Measurements from ENCODE around the gene ATG9A.

DNA sequence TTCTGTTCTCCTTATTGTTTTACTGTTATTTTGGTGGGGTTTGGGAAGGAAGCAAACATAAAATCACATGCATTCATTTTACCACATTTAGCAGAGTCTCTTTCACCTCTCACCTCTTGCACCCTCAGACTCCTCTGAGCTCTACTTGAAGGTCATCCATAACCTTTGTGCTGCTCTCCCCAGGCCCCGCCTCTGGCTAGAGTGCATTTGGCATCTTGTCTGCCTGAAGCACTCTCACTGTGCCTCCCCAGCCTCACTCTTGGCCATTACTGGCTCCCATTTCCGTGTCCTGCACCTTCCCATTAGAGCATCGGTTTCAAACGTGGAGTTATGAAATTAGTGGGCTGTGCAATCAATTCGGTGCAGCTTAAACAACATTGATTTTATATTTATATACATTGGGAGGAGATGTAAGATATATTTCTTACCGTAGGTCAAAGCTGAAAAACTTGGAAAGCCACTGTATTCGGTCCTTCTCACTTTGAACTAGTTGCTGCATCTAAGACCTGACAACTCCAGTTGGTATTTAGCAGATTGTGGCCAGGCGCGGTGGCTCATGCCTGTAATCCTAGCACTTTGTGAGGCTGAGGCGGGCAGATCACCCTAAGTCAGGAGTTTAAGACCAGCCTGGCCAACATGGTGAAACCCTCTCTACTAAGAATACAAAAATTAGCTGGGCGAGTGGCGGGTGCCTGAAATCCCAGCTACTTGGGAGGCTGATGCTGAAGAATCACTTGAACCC, 29.8 kb downstream of the ATG9A start:
- TF ChIP-seq BACH2 (CRISPR knock-in tag; IDR thresholded peaks at IDR 0.05; ENCODE audit: borderline replicate concordance) (no peak), ZFP30 (CRISPR knock-in tag; IDR thresholded peaks at IDR 0.05) (no peak), ESRRG (CRISPR knock-in tag; IDR thresholded peaks at IDR 0.05) (no peak), GLIS3 (CRISPR knock-in tag; IDR thresholded peaks at IDR 0.05) (no peak), ISL1 (CRISPR knock-in tag; IDR thresholded peaks at IDR 0.05) (no peak), OSR1 (CRISPR knock-in tag; IDR thresholded peaks at IDR 0.05) (no peak)
- TF ChIP-seq, protein P1, sequence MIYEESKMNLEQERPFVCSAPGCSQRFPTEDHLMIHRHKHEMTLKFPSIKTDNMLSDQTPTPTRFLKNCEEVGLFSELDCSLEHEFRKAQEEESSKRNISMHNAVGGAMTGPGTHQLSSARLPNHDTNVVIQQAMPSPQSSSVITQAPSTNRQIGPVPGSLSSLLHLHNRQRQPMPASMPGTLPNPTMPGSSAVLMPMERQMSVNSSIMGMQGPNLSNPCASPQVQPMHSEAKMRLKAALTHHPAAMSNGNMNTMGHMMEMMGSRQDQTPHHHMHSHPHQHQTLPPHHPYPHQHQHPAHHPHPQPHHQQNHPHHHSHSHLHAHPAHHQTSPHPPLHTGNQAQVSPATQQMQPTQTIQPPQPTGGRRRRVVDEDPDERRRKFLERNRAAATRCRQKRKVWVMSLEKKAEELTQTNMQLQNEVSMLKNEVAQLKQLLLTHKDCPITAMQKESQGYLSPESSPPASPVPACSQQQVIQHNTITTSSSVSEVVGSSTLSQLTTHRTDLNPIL (CRISPR knock-in tag; IDR thresholded peaks at IDR 0.05; ENCODE audit: low read depth): no peak
- TF ChIP-seq, protein P2, sequence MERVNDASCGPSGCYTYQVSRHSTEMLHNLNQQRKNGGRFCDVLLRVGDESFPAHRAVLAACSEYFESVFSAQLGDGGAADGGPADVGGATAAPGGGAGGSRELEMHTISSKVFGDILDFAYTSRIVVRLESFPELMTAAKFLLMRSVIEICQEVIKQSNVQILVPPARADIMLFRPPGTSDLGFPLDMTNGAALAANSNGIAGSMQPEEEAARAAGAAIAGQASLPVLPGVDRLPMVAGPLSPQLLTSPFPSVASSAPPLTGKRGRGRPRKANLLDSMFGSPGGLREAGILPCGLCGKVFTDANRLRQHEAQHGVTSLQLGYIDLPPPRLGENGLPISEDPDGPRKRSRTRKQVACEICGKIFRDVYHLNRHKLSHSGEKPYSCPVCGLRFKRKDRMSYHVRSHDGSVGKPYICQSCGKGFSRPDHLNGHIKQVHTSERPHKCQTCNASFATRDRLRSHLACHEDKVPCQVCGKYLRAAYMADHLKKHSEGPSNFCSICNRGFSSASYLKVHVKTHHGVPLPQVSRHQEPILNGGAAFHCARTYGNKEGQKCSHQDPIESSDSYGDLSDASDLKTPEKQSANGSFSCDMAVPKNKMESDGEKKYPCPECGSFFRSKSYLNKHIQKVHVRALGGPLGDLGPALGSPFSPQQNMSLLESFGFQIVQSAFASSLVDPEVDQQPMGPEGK (CRISPR knock-in tag; IDR thresholded peaks at IDR 0.05; ENCODE audit: borderline replicate concordance): no peak
- TF ChIP-seq, protein P3, sequence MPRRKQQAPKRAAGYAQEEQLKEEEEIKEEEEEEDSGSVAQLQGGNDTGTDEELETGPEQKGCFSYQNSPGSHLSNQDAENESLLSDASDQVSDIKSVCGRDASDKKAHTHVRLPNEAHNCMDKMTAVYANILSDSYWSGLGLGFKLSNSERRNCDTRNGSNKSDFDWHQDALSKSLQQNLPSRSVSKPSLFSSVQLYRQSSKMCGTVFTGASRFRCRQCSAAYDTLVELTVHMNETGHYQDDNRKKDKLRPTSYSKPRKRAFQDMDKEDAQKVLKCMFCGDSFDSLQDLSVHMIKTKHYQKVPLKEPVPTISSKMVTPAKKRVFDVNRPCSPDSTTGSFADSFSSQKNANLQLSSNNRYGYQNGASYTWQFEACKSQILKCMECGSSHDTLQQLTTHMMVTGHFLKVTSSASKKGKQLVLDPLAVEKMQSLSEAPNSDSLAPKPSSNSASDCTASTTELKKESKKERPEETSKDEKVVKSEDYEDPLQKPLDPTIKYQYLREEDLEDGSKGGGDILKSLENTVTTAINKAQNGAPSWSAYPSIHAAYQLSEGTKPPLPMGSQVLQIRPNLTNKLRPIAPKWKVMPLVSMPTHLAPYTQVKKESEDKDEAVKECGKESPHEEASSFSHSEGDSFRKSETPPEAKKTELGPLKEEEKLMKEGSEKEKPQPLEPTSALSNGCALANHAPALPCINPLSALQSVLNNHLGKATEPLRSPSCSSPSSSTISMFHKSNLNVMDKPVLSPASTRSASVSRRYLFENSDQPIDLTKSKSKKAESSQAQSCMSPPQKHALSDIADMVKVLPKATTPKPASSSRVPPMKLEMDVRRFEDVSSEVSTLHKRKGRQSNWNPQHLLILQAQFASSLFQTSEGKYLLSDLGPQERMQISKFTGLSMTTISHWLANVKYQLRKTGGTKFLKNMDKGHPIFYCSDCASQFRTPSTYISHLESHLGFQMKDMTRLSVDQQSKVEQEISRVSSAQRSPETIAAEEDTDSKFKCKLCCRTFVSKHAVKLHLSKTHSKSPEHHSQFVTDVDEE (CRISPR knock-in tag; IDR thresholded peaks at IDR 0.05): no peak
